ENCODE results near the gene SLC15A3.

The SLC15A3 gene

DNA sequence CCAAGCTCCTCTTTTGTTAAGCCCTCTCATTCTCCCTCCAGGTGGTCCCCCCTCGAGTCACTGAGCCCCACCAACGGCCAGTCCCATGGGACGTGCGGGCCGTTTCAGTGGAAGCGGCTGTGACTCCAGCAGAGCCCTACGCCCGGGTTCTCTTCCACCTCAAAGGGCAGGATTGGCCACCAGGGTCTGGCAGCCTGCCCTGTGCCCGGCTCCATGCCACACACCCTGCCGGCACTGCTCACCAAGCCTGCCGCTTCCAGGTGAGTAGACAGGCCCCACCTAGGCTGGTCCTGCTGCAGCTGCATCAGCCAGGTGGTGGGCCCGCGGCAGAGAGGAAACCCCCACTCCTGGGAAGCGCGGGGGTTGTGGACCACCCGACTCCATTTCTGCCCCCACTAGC is 24.4 kb downstream of the SLC15A3 start:
- no peak for DNase-seq

- no peak for DNase-seq
Observed at GRCh38 chr11:60927061-60927592, 24.8 kb downstream of the SLC15A3 start.

- no peak for DNase-seq
Observed at GRCh38 chr11:60926500-60926899, 25.5 kb downstream of the SLC15A3 start.

DNA sequence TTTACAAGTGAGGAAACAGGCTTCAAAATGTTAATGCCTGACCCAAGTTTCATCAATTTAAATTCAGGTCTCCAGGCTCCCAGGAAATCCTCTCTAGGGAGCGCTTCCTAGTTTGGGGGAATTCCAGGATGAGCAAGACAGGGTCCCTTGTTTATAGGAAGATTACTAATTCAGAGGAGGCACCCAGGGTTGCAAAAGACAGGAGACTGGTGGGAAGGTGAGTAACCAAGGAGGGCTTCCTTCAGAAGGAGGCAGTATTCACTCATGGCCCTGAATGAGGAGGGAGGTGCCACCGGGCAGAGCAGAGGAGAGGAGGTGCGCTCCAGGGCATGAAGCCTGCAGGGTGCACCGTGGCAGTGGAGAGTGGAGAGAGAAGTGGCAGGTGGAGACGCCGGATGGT is 26.1 kb downstream of the SLC15A3 start:
- no peak for DNase-seq

GRCh38 chr11:60924906-60925853 is 26.8 kb downstream of the SLC15A3 start:
- no peak for DNase-seq

DNA sequence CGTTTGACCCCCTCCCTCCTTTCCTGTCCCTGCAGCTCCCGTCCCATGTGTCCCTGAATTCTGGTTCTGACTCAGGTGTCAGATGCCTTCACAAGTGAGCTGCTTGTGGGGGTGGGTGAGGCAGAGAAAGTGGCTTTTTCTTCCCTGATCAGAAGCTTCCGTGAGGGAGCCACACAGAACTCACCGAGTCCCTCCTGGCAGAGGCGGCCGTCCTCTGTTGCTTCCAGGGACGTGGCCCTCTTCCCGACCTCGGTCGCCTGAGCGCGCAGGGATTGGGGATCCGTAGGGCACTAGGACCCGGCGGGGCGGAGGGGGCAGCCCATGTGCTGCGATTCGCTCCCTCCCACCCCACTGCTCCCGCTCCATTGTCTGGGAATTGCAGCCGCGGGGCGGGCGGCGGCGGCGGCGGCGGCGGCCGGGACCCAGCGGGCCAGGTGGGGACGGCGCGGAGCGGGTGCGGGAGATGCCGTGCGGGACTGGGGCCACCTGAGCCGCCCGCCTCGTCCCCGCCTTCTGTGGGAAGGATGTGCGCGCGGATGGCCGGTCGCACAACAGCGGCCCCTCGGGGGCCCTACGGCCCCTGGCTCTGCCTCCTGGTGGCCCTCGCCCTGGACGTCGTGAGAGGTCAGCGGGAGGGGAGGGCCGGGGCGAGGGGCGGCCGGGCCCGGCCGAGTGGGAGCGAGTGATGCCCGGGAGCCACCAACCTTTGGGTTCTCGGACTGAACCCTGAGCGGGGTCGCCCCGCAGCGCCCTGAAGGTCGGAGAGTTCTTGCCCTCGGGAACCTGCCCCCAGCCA is 27.7 kb downstream of the SLC15A3 start, which contains the start of gene TMEM132A:
Gene TMEM132A, plus strand, starts transcription at position 351 of the 796 bp plus-strand sequence. Its CDS starts 174 bp downstream, at position 525.
- no peak for DNase-seq

DNA sequence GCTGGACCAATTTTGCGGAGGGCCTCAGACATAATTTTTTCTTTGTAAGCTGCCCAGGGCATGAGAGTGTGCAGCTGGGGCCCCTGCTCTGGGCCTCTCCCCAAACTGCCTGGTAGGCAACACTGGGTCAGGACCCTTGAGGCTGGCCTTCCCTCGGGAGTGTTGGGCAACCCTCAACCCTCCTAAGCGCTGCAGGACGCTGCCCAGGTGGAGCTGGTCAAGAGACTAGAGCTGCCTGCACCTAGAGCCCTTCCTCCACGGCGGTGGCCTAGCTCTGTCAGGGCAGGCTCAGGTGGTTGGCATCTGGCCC is 28.2 kb downstream of the SLC15A3 start:
- no peak for DNase-seq

GRCh38 chr11:60923326-60923725 is 28.6 kb downstream of the SLC15A3 start:
- no peak for DNase-seq

DNA sequence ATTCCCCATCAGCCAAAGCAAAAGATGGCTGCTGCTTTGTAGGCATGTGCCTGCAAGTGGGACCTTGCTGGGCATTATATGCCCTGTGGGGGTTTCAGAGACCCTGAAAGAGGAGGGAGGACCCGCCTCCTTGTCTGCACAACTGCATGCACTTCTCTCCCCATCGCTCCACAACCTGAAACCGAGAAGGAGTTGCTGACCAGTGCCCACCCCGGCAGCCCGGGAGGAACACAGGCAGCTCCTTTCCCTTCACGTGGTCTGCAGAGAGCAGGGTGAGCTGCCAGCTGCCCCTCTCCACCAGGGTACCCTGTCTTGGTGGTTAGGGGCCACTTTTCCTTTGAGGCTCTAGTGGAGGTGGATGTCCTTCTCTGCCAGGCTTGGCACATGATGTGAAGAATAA is 29.1 kb downstream of the SLC15A3 start:
- no peak for DNase-seq

DNA sequence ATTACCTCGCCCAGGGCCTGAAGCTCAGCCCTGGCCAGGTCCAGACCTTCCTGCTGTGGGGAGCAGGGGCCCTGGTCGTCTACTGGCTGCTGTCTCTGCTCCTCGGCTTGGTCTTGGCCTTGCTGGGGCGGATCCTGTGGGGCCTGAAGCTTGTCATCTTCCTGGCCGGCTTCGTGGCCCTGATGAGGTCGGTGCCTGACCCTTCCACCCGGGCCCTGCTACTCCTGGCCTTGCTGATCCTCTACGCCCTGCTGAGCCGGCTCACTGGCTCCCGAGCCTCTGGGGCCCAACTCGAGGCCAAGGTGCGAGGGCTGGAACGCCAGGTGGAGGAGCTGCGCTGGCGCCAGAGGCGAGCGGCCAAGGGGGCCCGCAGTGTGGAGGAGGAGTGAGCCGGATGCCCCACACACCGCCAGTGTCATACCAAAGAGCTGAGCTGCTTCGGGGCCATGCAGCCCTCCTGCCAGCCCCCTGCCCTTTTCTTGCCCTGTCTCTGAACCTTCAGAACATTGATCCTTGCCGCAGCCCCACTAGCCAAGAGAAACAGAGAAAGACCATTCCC is 30.1 kb downstream of the SLC15A3 start:
- no peak for DNase-seq

GRCh38 chr11:60921259-60921658 is 30.7 kb downstream of the SLC15A3 start:
- DNase-seq: no peak

- DNase-seq: no peak
Observed at GRCh38 chr11:60919956-60920355, 32.0 kb downstream of the SLC15A3 start.

GRCh38 chr11:60919320-60919719 is 32.7 kb downstream of the SLC15A3 start:
- no peak for DNase-seq

DNA sequence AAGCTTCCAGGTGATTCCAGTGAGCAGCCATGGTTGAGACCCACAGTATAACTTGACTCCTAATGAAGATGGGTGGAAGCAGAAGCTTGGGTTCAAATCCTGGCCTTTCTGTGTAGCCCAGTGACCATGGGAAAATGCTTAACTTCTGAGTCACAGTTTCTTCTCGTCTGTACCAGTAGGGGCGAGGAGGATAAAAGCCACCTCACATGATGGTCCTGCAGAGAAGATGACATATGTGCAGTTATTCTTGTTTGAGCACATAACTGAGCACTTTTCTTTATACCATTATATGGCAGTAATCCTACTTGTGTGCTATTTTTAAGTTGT is 33.1 kb downstream of the SLC15A3 start:
- DNase-seq: no peak

- no peak for DNase-seq
Observed at GRCh38 chr11:60918251-60918938, 33.6 kb downstream of the SLC15A3 start.

- no peak for DNase-seq
Observed at GRCh38 chr11:60917267-60917666, 34.7 kb downstream of the SLC15A3 start.

DNA sequence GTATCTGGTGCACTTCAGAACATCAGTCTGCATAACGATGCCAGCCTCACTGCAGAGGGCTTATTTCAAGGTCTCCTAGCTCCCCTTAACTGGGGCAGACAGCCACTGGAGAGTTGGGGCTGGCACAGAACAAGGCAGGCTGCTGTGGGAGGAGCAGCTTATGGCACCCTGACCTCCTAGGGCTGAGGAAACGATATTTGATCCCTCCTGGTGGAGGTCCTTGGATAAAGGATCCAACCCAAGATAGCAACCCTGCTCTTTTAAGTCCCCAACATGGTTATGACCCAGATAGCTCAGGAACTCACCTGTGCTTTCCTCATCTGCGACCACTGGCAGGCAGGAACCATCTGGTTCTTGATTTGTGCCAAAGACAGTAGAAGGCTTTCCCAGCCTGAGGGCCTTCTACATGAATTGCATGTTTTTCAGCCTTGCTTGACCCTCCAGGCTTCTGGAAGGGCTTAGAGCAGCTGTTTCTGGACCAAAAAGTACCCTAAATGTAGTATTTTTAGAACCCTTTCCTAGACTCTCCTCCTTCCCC is 35.2 kb downstream of the SLC15A3 start:
- DNase-seq: no peak

DNA sequence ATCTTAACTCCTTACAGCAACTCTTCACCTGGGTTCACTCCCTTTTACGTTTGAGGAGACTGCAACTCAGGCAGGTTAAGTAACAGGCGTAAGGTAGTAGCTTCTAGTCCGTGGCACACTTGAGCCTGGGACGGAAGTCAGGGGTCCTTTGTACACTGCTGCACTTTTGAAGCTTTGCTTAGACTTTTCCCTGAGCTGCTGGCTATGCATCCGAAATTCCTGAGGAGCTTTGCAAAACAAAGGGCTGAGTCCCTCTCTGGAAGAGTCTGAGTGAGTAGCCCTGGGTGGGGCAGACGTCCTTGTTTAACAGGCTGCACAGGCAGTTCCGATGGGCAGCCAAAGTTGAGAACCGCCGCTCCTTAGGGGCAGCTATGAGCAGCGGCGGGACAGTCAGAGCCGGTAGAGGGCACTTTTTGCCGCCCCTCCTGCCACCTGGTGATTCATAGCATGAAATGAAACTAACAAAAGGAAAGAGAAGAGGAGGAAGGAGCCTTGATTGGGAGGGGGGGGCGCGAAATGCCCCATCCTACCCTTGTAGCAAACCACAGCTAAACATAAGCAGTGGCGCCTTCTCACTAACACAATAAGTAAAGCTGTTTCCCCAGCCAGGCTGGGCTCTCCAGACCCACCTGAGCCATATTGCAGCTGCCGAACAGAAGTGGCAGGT is 36.6 kb downstream of the SLC15A3 start:
- peak; percentile 78 for DNase-seq

GRCh38 chr11:60914633-60915247 is 37.2 kb downstream of the SLC15A3 start:
- DNase-seq: peak; percentile 37

GRCh38 chr11:60913793-60914632 is 38.0 kb downstream of the SLC15A3 start, which contains the start of gene TMEM109:
Gene TMEM109 (plus strand): TSS chr11:60914158. CDS start chr11:60919694, 5,536 bp downstream.
- peak; percentile 91 for DNase-seq
